Measurements from ENCODE around the gene EGFL7. TPM values are rescaled to one million over a fixed set of nuclear protein-coding genes. Genes with fewer than 3 reads are reported as not detected.

EGFL7 gene
- polyA plus RNA-seq, 1 experiment = 3.9 TPM

DNA sequence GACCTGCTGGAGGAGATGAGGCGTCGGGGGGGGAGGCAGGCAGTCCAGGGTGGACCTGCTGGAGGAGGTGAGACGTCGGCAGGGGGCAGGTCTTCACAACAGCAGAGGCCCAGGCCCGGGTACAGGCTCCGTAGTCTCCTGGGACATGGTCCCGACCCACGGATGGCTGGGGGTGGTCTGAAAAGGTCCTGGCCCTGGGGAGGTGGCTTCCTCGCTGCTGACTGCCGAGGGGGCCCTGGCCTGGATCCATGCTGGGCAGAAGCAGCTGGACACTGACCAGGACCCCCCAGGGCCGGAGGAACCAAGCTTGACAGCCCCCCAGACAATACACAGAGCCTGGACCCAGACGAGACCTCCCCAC is 8.5 kb downstream of the EGFL7 start:
- TF ChIP-seq, protein P1, sequence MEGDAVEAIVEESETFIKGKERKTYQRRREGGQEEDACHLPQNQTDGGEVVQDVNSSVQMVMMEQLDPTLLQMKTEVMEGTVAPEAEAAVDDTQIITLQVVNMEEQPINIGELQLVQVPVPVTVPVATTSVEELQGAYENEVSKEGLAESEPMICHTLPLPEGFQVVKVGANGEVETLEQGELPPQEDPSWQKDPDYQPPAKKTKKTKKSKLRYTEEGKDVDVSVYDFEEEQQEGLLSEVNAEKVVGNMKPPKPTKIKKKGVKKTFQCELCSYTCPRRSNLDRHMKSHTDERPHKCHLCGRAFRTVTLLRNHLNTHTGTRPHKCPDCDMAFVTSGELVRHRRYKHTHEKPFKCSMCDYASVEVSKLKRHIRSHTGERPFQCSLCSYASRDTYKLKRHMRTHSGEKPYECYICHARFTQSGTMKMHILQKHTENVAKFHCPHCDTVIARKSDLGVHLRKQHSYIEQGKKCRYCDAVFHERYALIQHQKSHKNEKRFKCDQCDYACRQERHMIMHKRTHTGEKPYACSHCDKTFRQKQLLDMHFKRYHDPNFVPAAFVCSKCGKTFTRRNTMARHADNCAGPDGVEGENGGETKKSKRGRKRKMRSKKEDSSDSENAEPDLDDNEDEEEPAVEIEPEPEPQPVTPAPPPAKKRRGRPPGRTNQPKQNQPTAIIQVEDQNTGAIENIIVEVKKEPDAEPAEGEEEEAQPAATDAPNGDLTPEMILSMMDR (IDR thresholded peaks at IDR 0.05; ENCODE audit: low read depth, low read length) = no peak
- POLR2A ChIA-PET = interaction anchor here (0.6 to 1.6 kb wide), 2 partner anchors 56 to 57 kb away, joined by 3 to 6 read pairs; no protein-coding TSS in a partner anchor
- DNase-seq (ENCODE audit: low read depth, low spot score) = no peak
- Histone ChIP-seq H3K27me3 (ENCODE audit: control insufficient read depth, insufficient read depth, low read length) (peaks cover 12% of the 10 kb centered on the region), H3K4me3 (ENCODE audit: low read depth, low read length) (no peak overlapping the region), H3K9me3 (ENCODE audit: control insufficient read depth, insufficient read depth, low read length) (no peaks in the 10 kb centered on the region; the same call in 1 of the 2 replicates), H3K27ac (ENCODE audit: low read depth, low read length) (no peak overlapping the region)
- CTCF ChIA-PET = interaction anchor here (0.6 to 3.0 kb wide), 16 partner anchors 10 to 193 kb away, joined by 3 to 15 read pairs (median 4); no protein-coding TSS in a partner anchor

DNA sequence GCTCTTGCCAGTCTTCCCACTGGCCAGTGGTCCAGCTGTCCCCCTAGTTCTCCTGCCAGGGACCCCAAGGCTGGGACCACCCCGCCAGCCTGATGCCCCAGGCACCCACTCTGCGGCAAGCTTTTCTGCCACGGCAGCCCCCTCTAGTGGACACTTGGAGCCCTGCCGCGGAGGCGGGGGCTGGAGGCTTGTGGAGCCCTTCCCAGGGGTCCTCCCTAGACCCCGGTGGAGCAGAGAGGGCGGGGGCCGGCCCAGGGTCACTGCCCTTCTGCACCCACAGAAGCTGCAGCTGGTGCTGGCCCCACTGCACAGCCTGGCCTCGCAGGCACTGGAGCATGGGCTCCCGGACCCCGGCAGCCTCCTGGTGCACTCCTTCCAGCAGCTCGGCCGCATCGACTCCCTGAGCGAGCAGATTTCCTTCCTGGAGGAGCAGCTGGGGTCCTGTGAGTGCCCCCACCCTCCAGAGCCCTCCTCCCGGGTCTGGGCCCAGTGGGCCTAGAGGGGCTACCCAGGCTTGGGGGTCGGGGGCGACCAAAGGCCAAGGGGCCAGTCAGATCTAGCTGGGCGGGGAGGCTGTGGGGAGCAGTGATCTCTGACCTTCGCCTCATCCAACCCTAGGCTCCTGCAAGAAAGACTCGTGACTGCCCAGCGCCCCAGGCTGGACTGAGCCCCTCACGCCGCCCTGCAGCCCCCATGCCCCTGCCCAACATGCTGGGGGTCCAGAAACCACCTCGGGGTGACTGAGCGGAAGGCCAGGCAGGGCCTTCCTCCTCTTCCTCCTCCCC is 9.1 kb downstream of the EGFL7 start:
- CTCF ChIA-PET = interaction anchor here (0.6 to 3.0 kb wide), 19 partner anchors 9 to 194 kb away, joined by 3 to 15 read pairs (median 4); no protein-coding TSS in a partner anchor
- POLR2A ChIA-PET = interaction anchor here (0.6 to 1.6 kb wide), 2 partner anchors 56 to 57 kb away, joined by 3 to 6 read pairs; no protein-coding TSS in a partner anchor
- H3K4me3 ChIP-seq (ENCODE audit: low read depth, low read length) = no peak overlapping the region
- peaks cover 9% of the 10 kb centered on the region for H3K27me3 ChIP-seq (ENCODE audit: control insufficient read depth, insufficient read depth, low read length)
- H3K9me3 ChIP-seq (ENCODE audit: control insufficient read depth, insufficient read depth, low read length) = no peaks in the 10 kb centered on the region; the same call in 1 of the 2 replicates
- TF ChIP-seq, protein P1 (IDR thresholded peaks at IDR 0.05; ENCODE audit: low read depth, low read length) = peak; percentile 77
- no peak for DNase-seq (ENCODE audit: low read depth, low spot score)
- H3K27ac ChIP-seq (ENCODE audit: low read depth, low read length) = no peak overlapping the region

DNA sequence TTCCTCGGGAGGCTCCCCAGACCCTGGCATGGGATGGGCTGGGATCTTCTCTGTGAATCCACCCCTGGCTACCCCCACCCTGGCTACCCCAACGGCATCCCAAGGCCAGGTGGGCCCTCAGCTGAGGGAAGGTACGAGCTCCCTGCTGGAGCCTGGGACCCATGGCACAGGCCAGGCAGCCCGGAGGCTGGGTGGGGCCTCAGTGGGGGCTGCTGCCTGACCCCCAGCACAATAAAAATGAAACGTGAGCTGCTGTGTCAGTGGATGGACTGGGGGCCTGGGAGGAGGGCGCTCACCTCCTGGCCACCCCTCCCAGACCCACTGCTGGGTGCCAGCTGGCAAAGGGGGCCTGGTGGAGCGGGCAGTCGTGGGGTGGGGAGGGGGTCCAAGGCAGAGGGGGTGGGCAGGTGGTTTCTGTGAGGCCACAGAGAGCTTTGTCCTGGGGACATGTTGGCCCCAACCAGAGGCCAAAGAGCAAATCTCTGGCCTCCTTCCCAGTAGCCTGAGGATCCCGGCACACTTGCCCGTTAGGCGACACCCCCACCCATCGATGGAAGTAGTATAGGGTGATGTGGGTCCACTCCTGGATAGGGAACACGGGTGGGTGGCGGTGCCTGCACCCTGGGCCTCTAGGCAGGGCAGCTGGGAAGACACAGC is 9.8 kb downstream of the EGFL7 start:
- Histone ChIP-seq H3K27ac (ENCODE audit: low read depth, low read length) (no peak overlapping the region), H3K9me3 (ENCODE audit: control insufficient read depth, insufficient read depth, low read length) (no peaks in the 10 kb centered on the region; the same call in 1 of the 2 replicates), H3K27me3 (ENCODE audit: control insufficient read depth, insufficient read depth, low read length) (peaks cover 2% of the 10 kb centered on the region), H3K4me3 (ENCODE audit: low read depth, low read length) (no peak overlapping the region)
- TF ChIP-seq, protein P1 (IDR thresholded peaks at IDR 0.05; ENCODE audit: low read depth, low read length) = no peak
- POLR2A ChIA-PET = interaction anchor here (1.0 to 1.6 kb wide), 2 partner anchors 55 to 56 kb away, joined by 3 to 6 read pairs; no protein-coding TSS in a partner anchor
- DNase-seq (ENCODE audit: low read depth, low spot score) = no peak
- CTCF ChIA-PET = interaction anchor here (0.5 to 3.0 kb wide), 13 partner anchors 8 to 194 kb away, joined by 3 to 15 read pairs (median 5); no protein-coding TSS in a partner anchor

DNA sequence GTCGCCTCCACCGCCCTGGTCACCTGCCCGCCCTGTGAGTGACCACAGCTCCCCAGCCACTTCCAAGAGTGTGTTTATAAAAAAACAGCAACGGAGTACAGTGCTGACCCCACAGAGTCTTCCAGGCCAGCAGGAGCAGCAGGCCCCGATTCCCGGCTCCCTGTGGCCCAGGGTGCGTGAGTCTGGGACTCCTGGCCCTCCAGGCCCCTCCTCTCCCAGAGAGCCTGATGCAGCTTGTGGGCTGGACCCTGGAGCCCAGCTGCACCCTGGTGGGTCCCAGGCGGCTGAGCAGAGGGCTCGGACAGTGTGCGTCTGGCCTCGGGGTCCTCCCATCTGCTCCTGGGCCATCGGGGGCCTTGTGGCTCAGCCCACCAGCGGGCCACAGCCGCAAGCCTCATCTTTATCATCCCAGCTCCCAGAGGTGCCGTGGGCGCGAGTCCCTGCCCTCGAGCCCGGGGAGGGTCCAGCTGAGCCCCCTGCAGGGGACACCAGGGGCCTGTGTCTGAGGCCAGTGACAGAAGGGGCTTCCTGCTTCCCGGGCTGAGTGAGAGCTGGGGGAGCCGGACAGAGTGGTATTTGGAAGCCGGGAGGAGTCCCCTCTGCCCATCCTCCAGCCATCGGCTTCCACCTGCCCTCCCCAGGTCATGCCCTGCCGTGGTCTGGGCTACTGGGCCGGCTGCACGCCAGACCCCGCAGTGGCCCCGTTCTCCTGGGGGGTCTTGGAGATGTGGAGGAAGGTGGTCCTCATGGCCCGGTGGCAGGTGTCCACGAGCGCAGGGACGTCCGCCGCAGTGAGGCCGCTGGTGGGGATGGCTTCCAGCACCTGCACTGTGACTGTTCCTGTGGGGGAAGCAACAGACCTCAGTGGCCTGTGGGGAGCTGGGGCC is 10.6 kb downstream of the EGFL7 start:
- no peak for DNase-seq (ENCODE audit: low read depth, low spot score)
- CTCF ChIA-PET = interaction anchor here (1.1 to 3.0 kb wide), 3 partner anchors 8 to 56 kb away, joined by 3 to 15 read pairs (median 7); no protein-coding TSS in a partner anchor
- POLR2A ChIA-PET = interaction anchor here (1.0 kb wide), 1 partner anchor 54 kb away, joined by 3 read pairs; no protein-coding TSS in a partner anchor
- Histone ChIP-seq H3K4me3 (ENCODE audit: low read depth, low read length) (no peak overlapping the region), H3K27me3 (ENCODE audit: control insufficient read depth, insufficient read depth, low read length) (no peaks in the 10 kb centered on the region), H3K27ac (ENCODE audit: low read depth, low read length) (no peak overlapping the region), H3K9me3 (ENCODE audit: control insufficient read depth, insufficient read depth, low read length) (no peaks in the 10 kb centered on the region; the same call in 1 of the 2 replicates)
- TF ChIP-seq, protein P1 (IDR thresholded peaks at IDR 0.05; ENCODE audit: low read depth, low read length) = no peak
